Measurements from ENCODE around the gene IFNE.

- TF ChIP-seq POLR2A (IDR thresholded peaks at IDR 0.05) (no peak), CTCF (IDR thresholded peaks at IDR 0.05) (no peak), POLR2AphosphoS5 (IDR thresholded peaks at IDR 0.05) (no peak), EP300 (IDR thresholded peaks at IDR 0.05) (no peak)
These were observed 40.2 kb upstream of the IFNE start for GRCh38 chr9:21522348-21522747.

Measured in sigmoid colon (tissue), 4 donors.